COR-L47 (cell line): ENCODE data around the gene OLIG1.
A peak's percentile ranks its signal among the peaks of the same experiment; 100 is the strongest.

Experiments
- DNase-seq: peaks from one replicate; lab custom pipeline; 2025; lab: John Stamatoyannopoulos, UW

The OLIG1 gene

GRCh38 chr21:33063907-33064622, 5.9 kb upstream of the OLIG1 start:
- no peak for DNase-seq

DNA sequence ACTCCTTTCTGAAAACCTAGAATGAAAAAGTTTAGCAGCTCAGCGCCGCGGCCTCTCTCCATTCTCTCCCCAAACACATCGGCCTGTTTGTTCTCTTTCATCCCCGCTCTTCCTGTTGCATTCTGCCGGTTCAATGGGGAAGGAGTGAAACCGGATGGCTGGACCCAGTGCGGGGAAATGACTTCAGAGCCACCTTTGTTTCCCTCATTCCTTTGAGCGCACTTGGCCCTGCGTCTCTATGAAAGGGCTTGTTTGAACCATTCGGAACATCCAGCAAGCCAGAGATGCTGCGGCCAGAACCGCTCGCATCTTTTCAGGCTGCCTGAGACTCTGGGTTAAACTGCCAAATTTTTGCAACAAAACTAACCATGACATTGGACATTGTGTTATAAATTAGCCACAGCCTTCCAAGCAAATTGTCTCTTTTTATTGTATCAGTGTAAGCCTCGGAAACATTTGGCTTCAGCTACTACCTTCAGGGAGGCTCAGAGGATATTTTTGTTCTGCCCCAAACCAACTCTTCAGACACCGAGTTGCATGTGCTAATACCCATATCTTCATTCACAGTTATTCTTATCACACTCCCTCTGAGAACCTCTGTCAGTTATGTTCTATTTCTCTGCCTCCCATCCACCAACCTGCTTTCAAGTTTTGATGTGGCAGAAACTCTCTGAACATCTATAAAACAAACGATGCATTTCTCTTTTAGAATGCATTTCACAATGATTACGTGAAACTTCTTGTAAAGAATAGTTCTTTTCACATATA, 5.1 kb upstream of the OLIG1 start:
- no peak for DNase-seq

DNA sequence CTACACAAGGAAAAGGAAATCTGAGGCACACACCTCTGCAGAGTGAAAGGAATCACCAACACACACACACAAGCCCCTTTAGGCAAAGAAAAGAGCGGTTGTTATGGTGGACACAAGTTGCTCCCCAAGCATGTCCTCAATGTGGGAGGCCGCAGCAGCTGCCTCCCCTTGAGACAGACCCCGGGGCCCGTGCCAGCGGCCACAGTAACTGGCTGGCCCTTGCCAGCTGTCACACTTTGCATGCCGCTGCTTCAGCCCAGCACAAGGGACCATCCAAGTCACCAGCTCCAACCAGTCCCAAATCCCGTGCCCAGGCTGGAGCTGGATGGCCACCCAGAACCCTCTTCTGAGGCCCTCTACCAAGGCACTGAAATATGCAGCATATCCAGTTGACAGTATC, 2.9 kb upstream of the OLIG1 start:
- DNase-seq: no peak

- DNase-seq: no peak
Measured at GRCh38 chr21:33067457-33067856, 2.5 kb upstream of the OLIG1 start.

- DNase-seq: no peak
Measured at GRCh38 chr21:33069243-33069642, 698 bp upstream of the OLIG1 start.

- no peak for DNase-seq
Measured at GRCh38 chr21:33069645-33069993, 322 bp upstream of the OLIG1 start.

DNA sequence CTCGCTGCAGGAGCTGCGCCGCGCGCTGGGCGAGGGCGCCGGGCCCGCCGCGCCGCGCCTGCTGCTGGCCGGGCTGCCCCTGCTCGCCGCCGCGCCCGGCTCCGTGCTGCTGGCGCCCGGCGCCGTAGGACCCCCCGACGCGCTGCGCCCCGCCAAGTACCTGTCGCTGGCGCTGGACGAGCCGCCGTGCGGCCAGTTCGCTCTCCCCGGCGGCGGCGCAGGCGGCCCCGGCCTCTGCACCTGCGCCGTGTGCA, 730 bp downstream of the OLIG1 start:
- peak; percentile 41 for DNase-seq

DNA sequence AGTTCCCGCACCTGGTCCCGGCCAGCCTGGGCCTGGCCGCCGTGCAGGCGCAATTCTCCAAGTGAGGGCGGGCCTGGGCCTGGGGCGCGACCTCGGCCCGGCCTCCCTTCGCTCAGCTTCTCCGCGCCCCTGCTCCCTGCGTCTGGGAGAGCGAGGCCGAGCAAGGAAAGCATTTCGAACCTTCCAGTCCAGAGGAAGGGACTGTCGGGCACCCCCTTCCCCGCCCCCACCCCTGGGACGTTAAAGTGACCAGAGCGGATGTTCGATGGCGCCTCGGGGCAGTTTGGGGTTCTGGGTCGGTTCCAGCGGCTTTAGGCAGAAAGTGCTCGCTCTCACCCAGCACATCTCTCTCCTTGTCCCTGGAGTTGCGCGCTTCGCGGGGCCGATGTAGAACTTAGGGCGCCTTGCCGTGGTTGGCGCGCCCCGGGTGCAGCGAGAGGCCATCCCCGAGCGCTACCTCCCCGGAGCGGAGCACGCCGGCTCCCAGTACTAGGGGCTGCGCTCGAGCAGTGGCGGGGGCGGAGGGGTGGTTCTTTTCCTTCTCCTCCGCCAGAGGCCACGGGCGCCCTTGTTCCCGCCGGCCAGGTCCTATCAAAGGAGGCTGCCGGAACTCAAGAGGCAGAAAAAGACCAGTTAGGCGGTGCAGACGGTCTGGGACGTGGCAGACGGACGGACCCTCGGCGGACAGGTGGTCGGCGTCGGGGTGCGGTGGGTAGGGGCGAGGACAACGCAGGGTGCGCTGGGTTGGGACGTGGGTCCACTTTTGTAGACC, 1.2 kb downstream of the OLIG1 start:
- DNase-seq: no peak

GRCh38 chr21:33071770-33072306, 1.9 kb downstream of the OLIG1 start:
- DNase-seq: no peak

DNA sequence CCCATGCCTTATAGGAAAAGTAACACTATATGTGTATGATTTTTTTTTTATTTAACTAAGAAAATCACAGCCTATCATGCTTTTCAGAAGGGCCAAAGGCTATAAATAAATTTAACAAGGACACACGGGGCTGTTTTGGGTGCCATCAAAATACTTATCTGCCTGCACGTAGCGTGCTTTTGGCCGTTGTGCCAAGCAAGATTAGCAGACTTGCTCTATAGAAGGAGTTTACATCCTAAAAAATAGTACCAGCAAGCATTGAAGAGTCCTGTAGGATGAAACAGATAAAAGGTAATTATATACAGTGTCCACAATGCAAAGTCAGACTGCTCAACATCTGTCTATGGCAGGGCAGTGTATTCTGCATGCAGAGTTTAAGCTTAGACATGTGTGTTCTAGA, 3.7 kb downstream of the OLIG1 start:
- no peak for DNase-seq

- DNase-seq: no peak
Measured at GRCh38 chr21:33075128-33075527, 5.2 kb downstream of the OLIG1 start.

DNA sequence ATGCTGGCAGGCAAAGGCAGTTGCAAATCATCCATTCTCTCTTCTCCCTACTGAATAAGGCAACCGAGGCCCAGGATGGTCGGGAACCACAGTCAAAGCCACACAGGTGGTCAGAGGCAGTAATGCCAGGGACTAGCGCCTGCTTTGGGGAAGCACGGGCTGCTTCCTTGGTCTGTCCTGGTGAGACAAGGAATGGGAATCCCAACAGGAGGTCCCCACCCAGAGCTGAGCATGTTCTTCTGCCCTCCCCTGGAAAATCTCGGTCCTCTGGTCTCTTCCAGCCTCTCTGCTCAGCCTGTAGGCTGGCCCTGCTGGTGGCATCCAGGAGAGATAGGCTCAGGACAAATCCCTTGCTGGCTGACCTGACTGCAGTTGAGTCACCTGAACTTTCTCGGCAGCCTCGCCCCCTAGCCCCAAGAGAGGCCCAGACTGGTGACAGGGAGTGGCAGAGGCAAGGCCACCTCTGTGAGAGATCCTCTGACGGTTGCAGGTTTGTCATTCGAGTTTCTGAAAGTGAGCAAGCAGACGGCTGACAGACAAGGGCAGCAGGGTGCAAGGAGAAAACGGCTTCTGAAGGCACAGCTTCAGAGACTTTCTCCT, 5.8 kb downstream of the OLIG1 start:
- no peak for DNase-seq

DNA sequence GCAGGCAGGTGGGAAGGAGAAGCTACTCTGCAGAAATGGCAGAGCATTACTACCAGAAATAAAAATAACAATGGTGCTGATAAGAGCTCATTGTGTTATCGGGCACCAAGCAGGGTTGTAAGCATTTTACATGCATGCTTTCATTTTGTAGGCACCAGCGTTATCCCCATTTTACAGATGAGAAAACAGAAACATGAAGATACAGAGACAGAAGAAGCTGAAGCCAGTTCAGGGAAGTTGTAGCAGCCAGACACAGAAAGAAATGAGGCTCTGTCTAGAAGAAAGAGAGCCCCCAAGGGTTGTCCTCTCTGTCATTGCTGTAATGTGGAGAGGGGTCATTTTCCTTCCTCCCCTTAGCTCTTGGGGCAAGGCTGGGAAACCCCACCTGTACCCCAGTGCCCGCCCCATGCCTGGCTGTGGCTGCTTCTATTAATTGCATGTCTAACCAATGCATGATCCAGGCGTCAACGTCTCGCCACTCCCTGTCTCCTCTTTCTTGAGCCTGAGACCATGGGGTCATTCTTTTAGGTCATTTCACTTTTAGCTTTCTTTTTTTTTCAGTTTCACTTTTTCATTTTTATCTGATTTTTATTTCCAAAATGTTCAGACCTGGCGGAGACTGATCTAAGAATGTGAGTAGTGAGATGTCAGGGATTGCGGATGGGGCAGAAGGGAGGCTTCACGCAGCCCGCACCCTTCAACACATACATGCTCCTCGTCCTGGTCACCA, 6.8 kb downstream of the OLIG1 start:
- DNase-seq: no peak

DNA sequence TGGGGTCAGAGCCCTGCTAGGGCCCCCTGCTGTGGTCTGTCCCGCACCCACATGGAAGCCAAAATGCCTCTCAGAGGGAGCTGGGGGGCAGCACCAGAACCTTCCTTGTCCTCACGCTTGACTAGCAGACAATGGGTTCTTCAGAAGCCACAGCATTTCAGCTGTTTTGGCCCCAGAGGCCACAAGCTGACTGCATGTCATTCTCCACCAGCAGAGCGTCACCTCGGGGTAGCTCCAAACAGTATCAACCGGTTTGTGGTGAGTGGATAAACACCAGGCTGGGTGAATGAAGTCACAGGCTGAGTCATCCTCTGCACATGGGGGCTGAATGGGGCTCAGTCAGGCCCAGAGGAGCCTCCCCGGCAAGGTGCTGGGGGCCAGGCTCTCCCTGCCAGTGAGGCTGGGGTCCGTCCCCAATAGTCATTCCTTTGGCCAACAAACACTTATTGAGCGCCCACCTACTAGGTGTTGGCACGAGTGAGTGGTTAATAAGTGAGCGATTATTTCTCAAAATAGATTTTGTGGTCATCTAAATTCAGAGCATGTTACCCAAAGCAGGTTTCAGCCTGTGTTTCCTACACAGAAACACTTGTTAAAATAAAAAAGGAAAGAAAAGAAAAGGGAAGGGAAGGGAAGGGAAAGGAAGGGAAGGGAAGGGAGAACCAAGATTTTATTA, 9.1 kb downstream of the OLIG1 start:
- no peak for DNase-seq

DNA sequence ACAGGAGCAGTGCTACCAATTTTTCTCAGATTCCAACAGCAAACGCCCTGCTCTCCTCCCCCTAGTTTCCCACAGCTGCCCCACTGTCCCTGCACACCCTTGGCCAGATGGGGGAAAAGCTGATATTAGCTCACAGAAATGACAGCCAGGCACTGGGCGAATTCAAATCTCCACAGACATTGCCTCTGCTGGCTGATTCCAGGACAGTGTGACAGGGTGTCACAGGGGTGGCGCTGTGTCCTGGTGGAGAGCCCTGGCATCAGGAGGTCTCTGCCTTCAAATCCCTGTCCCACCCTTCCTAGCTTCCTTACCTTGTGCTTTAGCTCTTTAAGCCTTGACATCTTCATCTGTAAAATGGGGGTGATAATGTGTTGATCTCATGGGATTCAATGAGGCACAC, 10.4 kb downstream of the OLIG1 start:
- no peak for DNase-seq

- DNase-seq: no peak
Measured at GRCh38 chr21:33080776-33081175, 10.8 kb downstream of the OLIG1 start.

GRCh38 chr21:33088384-33088783, 18.4 kb downstream of the OLIG1 start:
- DNase-seq: no peak

DNA sequence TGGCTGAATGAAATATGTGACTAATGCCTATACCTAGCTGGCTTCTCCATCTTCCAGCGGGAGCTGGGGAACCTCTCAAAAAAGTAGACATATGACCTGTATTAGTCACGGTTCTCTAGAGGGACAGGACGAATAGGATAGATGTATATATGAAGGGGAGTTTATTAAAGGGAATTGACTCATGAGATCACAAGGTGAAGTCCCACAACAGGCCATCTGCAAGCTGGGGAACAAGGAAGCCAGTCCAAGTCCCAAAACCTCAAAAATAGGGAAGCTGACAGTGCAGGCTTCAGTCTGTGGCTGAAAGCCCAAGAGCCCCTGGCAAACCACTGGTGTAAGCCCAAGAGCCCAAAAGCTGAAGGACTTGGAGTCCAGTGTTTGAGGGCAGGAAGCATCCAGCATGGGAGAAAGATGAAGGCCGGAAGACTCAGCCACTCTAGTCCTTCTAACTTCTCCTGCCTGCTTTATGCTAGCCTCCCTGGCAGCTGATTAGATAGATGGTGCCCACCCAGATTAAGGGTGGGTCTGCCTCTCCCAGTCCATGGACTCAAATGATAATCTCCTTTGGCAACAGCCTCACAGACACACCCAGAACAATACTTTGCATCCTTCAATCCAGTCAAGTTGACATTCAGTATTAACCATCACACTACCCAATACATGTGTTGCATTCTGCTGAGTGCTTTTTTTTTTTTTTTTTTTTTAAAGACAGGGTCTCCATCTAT, 19.6 kb downstream of the OLIG1 start:
- no peak for DNase-seq

GRCh38 chr21:33096426-33096825, 26.5 kb downstream of the OLIG1 start:
- DNase-seq: no peak

GRCh38 chr21:33099131-33099530, 29.2 kb downstream of the OLIG1 start:
- DNase-seq: no peak
